K562 (cell line): ENCODE data around the gene ATG13. TPM values are rescaled to one million over a fixed set of nuclear protein-coding genes. Genes with fewer than 3 reads are reported as not detected.

Experiments used
- ASH1L ChIP-seq: fragments of 450-650 bp; IDR thresholded peaks from 2 replicates; pipeline ENCODE4 v1.6.1; 2018; ENCODE audit warnings: borderline replicate concordance, mild to moderate bottlenecking, low read depth; ENCODE audit not compliant: partially characterized antibody
- ATF7 ChIP-seq: fragments of 450-650 bp; IDR thresholded peaks from 2 replicates; pipeline ENCODE4 v1.7.1; 2014; ENCODE audit warnings: mild to moderate bottlenecking, moderate library complexity
- CEBPB ChIP-seq: fragments of 450-650 bp; IDR thresholded peaks from 2 replicates; pipeline ENCODE4 v1.6.1; 2016; ENCODE audit warnings: missing genetic modification characterization, missing compliant biosample characterization
- CHCHD3 ChIP-seq: fragments of 250-450 bp; sonication (Bioruptor Pico); IDR thresholded peaks from 2 replicates; pipeline ENCODE4 v2.1.2; 2022; ENCODE audit warnings: mild to moderate bottlenecking
- KAT2B ChIP-seq: IDR thresholded peaks from one replicate; pipeline ENCODE4 v1.6.1; 2012; ENCODE audit warnings: low read depth, mild to moderate bottlenecking, control low read depth, inconsistent platforms, low read length, moderate library complexity
- RBM25 ChIP-seq: fragments of 200-400 bp; formaldehyde crosslinking; IDR thresholded peaks from 2 replicates; pipeline ENCODE4 v1.6.1; 2018; ENCODE audit warnings: low read length, low read depth, moderate library complexity; ENCODE audit not compliant: severe bottlenecking
- SIX5 ChIP-seq, 2 experiments: IDR thresholded peaks; 2 replicates each; pipeline ENCODE4 v1.6.1; 2011; ENCODE audit warnings: low read length in 2 of 2, borderline replicate concordance in 1 of 2, low read depth in 1 of 2, mild to moderate bottlenecking in 1 of 2, moderate library complexity in 1 of 2; ENCODE audit not compliant: insufficient read depth in 1 of 2
- SRF ChIP-seq, 2 experiments: fragments of 250-450, 450-650 bp in 1 of 2; sonication (Bioruptor Pico) in 1 of 2; sonication (generic) in 1 of 2; formaldehyde crosslinking; IDR thresholded peaks; 2 replicates each; pipeline versions ENCODE4 v1.5.0 to v1.5.1; 2020 to 2022; ENCODE audit warnings: mild to moderate bottlenecking in 1 of 2, missing genetic modification reagents in 1 of 2
- SUPT5H ChIP-seq: fragments of 450-650 bp; IDR thresholded peaks from 2 replicates; pipeline ENCODE4 v1.6.1; 2016
- ZNF146 ChIP-seq: IDR thresholded peaks from one replicate; pipeline ENCODE4 v1.6.1; 2018; ENCODE audit warnings: missing compliant biosample characterization; ENCODE audit not compliant: unreplicated experiment
- ZNF282 ChIP-seq: sonication (generic); formaldehyde crosslinking; IDR thresholded peaks from 2 replicates; pipeline ENCODE4 v1.8.1; 2023; ENCODE audit warnings: missing genetic modification reagents
- polyA plus RNA-seq, 8 experiments: library from polyadenylated mRNA; depleted of rRNA in 4 of 8; stranded (reverse) in 5 of 8; unstranded in 3 of 8; fragments of >200 nt; fragmentation: Nextera tagmentation in 2 of 8; fragmentation: Illumina TruSeq in 1 of 8; extraction: Ambion mirVana in 2 of 8; extraction: Trizol in 1 of 8; gene quantifications; 2 replicates each; pipeline versions ENCODE4 v1.2.1 to v1.2.3, GENCODE V29; 2011 to 2014; ENCODE audit warnings: inconsistent platforms in 1 of 8, missing spikeins in 1 of 8
- total RNA-seq, 7 experiments: library from RNA; depleted of rRNA in 6 of 7; stranded (reverse); fragments of >200 nt in 6 of 7; fragmentation: Illumina TruSeq in 2 of 7; extraction: Trizol in 2 of 7; gene quantifications; 2 replicates each; pipeline versions ENCODE4 v1.2.1 to v1.2.3, GENCODE V29; 2011 to 2021; ENCODE audit warnings: low replicate concordance in 1 of 7
- TF ChIP-seq, protein P1 (sequence below): fragments of 450-650 bp; IDR thresholded peaks from 2 replicates; pipeline ENCODE4 v1.6.1; 2016; ENCODE audit warnings: low read depth
- TF ChIP-seq, protein P2 (sequence below), 2 experiments: fragments of 150-350 bp in 1 of 2; IDR thresholded peaks; 2 replicates each; pipeline ENCODE4 v1.6.1; 2012 to 2016; ENCODE audit warnings: low read depth in 2 of 2, low read length in 2 of 2, mild to moderate bottlenecking in 1 of 2, moderate library complexity in 1 of 2
- TF ChIP-seq, protein P3 (sequence below): fragments of 450-650 bp; IDR thresholded peaks from 2 replicates; pipeline ENCODE4 v1.6.1; 2016; ENCODE audit warnings: mild to moderate bottlenecking

Gene ATG13
- total and polyA plus RNA-seq, 9 of the 15 experiments (the other 6 are each of a cell fraction or from before 2014, with no cell fraction given): 13.1 to 61.5 (median 36.5) TPM

DNA sequence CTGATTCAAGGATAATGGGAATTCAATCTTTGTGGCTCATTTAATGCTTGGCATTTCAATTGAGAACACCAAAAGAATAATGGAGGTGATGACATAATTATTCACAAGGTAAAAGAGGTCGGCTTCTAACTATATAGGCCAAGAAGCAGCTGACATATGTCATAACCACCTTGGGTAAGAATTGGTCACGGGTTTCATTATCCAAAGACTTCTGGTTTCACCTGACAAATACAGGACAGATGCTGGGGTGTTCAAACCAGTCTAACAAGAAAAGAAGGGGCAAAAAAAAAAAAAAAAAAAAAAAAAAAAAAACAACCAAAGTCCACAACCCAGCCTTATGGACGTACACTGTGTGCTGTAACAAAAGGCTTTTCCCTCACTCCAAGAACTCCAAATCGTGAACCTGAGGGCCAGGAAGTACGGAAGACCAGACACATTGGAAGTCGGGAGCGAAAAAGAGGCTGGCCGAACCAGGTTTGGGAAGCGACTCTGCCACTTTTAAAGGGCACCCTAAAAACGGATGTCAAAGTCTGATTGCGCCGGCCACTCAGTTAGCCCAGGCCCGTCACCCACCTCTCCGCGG is 711 bp upstream of the ATG13 start (continued):
- TF ChIP-seq, protein P1, sequence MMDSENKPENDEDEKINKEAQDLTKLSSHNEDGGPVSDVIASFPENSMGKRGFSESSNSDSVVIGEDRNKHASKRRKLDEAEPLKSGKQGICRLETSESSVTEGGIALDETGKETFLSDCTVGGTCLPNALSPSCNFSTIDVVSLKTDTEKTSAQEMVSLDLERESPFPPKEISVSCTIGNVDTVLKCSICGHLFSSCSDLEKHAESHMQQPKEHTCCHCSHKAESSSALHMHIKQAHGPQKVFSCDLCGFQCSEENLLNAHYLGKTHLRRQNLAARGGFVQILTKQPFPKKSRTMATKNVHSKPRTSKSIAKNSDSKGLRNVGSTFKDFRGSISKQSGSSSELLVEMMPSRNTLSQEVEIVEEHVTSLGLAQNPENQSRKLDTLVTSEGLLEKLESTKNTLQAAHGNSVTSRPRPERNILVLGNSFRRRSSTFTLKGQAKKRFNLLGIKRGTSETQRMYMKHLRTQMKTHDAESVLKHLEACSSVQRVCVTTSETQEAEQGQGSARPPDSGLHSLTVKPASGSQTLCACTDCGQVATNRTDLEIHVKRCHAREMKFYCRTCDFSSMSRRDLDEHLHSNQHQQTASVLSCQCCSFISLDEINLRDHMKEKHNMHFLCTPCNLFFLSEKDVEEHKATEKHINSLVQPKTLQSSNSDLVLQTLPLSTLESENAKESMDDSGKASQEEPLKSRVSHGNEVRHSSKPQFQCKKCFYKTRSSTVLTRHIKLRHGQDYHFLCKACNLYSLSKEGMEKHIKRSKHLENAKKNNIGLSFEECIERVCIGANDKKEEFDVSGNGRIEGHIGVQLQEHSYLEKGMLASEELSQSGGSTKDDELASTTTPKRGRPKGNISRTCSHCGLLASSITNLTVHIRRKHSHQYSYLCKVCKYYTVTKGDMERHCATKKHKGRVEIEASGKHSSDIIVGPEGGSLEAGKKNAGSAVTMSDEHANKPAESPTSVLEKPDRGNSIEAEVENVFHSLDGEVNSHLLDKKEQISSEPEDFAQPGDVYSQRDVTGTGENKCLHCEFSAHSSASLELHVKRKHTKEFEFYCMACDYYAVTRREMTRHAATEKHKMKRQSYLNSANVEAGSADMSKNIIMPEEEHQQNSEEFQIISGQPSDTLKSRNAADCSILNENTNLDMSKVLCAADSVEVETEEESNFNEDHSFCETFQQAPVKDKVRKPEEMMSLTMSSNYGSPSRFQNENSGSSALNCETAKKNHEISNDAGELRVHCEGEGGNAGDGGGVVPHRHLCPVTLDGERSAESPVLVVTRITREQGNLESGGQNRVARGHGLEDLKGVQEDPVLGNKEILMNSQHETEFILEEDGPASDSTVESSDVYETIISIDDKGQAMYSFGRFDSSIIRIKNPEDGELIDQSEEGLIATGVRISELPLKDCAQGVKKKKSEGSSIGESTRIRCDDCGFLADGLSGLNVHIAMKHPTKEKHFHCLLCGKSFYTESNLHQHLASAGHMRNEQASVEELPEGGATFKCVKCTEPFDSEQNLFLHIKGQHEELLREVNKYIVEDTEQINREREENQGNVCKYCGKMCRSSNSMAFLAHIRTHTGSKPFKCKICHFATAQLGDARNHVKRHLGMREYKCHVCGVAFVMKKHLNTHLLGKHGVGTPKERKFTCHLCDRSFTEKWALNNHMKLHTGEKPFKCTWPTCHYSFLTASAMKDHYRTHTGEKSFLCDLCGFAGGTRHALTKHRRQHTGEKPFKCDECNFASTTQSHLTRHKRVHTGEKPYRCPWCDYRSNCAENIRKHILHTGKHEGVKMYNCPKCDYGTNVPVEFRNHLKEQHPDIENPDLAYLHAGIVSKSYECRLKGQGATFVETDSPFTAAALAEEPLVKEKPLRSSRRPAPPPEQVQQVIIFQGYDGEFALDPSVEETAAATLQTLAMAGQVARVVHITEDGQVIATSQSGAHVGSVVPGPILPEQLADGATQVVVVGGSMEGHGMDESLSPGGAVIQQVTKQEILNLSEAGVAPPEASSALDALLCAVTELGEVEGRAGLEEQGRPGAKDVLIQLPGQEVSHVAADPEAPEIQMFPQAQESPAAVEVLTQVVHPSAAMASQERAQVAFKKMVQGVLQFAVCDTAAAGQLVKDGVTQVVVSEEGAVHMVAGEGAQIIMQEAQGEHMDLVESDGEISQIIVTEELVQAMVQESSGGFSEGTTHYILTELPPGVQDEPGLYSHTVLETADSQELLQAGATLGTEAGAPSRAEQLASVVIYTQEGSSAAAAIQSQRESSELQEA: no peak
- TF ChIP-seq ATF7 (0 out of 2 replicates have a peak, but pooled peaks have one; percentile 11), CHCHD3 (no peak), RBM25 (no peak), SIX5 (IDR thresholded peaks at IDR 0.05; ENCODE audit: borderline replicate concordance in 1 of 2, insufficient read depth in 1 of 2, low read depth in 1 of 2, low read length in 2 of 2) (no peak), CEBPB (tag) (no peak), KAT2B (no peak), SUPT5H (peak; percentile 26), ASH1L (no peak), ZNF146 (CRISPR knock-in tag) (no peak), ZNF282 (CRISPR knock-in tag) (no peak), SRF (CRISPR knock-in tag; IDR thresholded peaks at IDR 0.05) (no peak)
- TF ChIP-seq, protein P2, sequence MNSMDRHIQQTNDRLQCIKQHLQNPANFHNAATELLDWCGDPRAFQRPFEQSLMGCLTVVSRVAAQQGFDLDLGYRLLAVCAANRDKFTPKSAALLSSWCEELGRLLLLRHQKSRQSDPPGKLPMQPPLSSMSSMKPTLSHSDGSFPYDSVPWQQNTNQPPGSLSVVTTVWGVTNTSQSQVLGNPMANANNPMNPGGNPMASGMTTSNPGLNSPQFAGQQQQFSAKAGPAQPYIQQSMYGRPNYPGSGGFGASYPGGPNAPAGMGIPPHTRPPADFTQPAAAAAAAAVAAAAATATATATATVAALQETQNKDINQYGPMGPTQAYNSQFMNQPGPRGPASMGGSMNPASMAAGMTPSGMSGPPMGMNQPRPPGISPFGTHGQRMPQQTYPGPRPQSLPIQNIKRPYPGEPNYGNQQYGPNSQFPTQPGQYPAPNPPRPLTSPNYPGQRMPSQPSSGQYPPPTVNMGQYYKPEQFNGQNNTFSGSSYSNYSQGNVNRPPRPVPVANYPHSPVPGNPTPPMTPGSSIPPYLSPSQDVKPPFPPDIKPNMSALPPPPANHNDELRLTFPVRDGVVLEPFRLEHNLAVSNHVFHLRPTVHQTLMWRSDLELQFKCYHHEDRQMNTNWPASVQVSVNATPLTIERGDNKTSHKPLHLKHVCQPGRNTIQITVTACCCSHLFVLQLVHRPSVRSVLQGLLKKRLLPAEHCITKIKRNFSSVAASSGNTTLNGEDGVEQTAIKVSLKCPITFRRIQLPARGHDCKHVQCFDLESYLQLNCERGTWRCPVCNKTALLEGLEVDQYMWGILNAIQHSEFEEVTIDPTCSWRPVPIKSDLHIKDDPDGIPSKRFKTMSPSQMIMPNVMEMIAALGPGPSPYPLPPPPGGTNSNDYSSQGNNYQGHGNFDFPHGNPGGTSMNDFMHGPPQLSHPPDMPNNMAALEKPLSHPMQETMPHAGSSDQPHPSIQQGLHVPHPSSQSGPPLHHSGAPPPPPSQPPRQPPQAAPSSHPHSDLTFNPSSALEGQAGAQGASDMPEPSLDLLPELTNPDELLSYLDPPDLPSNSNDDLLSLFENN (IDR thresholded peaks at IDR 0.05; ENCODE audit: low read depth in 2 of 2, low read length in 2 of 2): no peak
- TF ChIP-seq, protein P3, sequence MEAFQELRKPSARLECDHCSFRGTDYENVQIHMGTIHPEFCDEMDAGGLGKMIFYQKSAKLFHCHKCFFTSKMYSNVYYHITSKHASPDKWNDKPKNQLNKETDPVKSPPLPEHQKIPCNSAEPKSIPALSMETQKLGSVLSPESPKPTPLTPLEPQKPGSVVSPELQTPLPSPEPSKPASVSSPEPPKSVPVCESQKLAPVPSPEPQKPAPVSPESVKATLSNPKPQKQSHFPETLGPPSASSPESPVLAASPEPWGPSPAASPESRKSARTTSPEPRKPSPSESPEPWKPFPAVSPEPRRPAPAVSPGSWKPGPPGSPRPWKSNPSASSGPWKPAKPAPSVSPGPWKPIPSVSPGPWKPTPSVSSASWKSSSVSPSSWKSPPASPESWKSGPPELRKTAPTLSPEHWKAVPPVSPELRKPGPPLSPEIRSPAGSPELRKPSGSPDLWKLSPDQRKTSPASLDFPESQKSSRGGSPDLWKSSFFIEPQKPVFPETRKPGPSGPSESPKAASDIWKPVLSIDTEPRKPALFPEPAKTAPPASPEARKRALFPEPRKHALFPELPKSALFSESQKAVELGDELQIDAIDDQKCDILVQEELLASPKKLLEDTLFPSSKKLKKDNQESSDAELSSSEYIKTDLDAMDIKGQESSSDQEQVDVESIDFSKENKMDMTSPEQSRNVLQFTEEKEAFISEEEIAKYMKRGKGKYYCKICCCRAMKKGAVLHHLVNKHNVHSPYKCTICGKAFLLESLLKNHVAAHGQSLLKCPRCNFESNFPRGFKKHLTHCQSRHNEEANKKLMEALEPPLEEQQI: no peak
